D721Med (cell line): ENCODE data around the gene ZNF300.

ENCODE experiments used
- DNase-seq: peaks from one replicate; pipeline ENCODE4 v3.0.0; 2011; ENCODE audit warnings: low spot score; ENCODE audit not compliant: insufficient read length
- FAIRE-seq: peaks from 2 replicates; lab custom pipeline; 2011; peaks lifted over from hg19 to GRCh38; lab: Jason Lieb, UNC
- CTCF ChIP-seq: IDR thresholded peaks from 2 replicates; pipeline ENCODE4 v1.5.1; 2012; ENCODE audit warnings: mild to moderate bottlenecking, control low read depth; ENCODE audit not compliant: insufficient read depth; ENCODE audit errors: missing control alignments

Gene ZNF300

GRCh38 chr5:150912312-150912814, 7.6 kb upstream of the ZNF300 start:
- TF ChIP-seq CTCF: no peak
- FAIRE-seq (no peak), DNase-seq (no peak)

GRCh38 chr5:150905312-150905683, 518 bp upstream of the ZNF300 start:
- FAIRE-seq (no peak), DNase-seq (no peak)
- TF ChIP-seq CTCF: no peak

GRCh38 chr5:150901446-150901845, 3.3 kb downstream of the ZNF300 start:
- TF ChIP-seq CTCF: no peak
- no peak for FAIRE-seq
- DNase-seq: no peak

- no peak for DNase-seq
- FAIRE-seq: no peak
- TF ChIP-seq CTCF: no peak
Observed at GRCh38 chr5:150895431-150896428, 9.1 kb downstream of the ZNF300 start.

- FAIRE-seq: no peak
- TF ChIP-seq CTCF: no peak
- no peak for DNase-seq
Observed at GRCh38 chr5:150879358-150879757, 25.4 kb downstream of the ZNF300 start.

- TF ChIP-seq CTCF: no peak
- DNase-seq: no peak
- no peak for FAIRE-seq
Observed at GRCh38 chr5:150862070-150862469, 42.7 kb downstream of the ZNF300 start.
